H1 (cell line): ENCODE measurements around the gene ALOX15B. TPM values are rescaled to one million over a fixed set of nuclear protein-coding genes. Genes with fewer than 3 reads are reported as not detected.

Source experiments
- CTCF ChIA-PET: fragments of 300-600 bp; sonication (Branson Sonifier 250); formaldehyde crosslinking; loops from one replicate; lab custom pipeline; 2021; ENCODE audit not compliant: partially characterized antibody; lab: Charles Lee
- POLR2A ChIA-PET: fragments of 300-600 bp; sonication (Branson Sonifier 250); formaldehyde crosslinking; loops from one replicate; lab custom pipeline; 2021; ENCODE audit warnings: inconsistent platforms; ENCODE audit not compliant: partially characterized antibody; lab: Charles Lee
- DNase-seq, 2 experiments: peaks; one replicate each; pipeline versions ENCODE4 v3.0.0 to v3.0.0-alpha.2; 2010 to 2022; ENCODE audit warnings: low spot score in 2 of 2, low read depth in 1 of 2, mixed read lengths in 1 of 2
- FAIRE-seq: peaks from 2 replicates; lab custom pipeline; 2011; peaks lifted over from hg19 to GRCh38; lab: Jason Lieb, UNC
- H2AFZ ChIP-seq: 2 replicates; pipeline ENCODE4 v1.8.1; 2012; ENCODE audit warnings: low read length, inconsistent platforms
- H2AK5ac ChIP-seq: 2 replicates; pipeline ENCODE4 v1.6.1; 2013; ENCODE audit warnings: low read depth, low read length
- H2BK120ac ChIP-seq: replicated peaks from 2 replicates; pipeline ENCODE3; 2013; ENCODE audit warnings: low read depth, low read length, inconsistent platforms
- H2BK12ac ChIP-seq: 2 replicates; pipeline ENCODE4 v1.6.1; 2013; ENCODE audit warnings: low read depth, low read length
- H2BK15ac ChIP-seq: 2 replicates; pipeline ENCODE4 v1.6.1; 2013; ENCODE audit warnings: low read length
- H2BK20ac ChIP-seq: 2 replicates; pipeline ENCODE4 v1.6.1; 2013; ENCODE audit warnings: low read length
- H2BK5ac ChIP-seq: 2 replicates; pipeline ENCODE4 v1.6.1; 2013; ENCODE audit warnings: low read depth, low read length
- H3K14ac ChIP-seq: 2 replicates; pipeline ENCODE4 v1.6.1; 2013; ENCODE audit warnings: inconsistent platforms; ENCODE audit not compliant: insufficient read length
- H3K18ac ChIP-seq: 2 replicates; pipeline ENCODE4 v1.6.1; 2013; ENCODE audit warnings: low read length; ENCODE audit errors: extremely low read depth
- H3K23ac ChIP-seq: 2 replicates; pipeline ENCODE4 v1.6.1; 2013; ENCODE audit warnings: inconsistent platforms; ENCODE audit not compliant: insufficient read length
- H3K23me2 ChIP-seq: 2 replicates; pipeline ENCODE4 v1.6.1; 2013; ENCODE audit warnings: low read depth, low read length
- H3K27ac ChIP-seq: 2 replicates; pipeline ENCODE4 v1.6.1; 2011; ENCODE audit warnings: low read depth, low read length, inconsistent platforms
- H3K27me3 ChIP-seq, 4 experiments: replicated peaks in 1 of 4; 1 replicate in 1 of 4; 2 replicates in 3 of 4; pipeline versions ENCODE4 v1.6.1 to v1.8.1; 2011 to 2013; ENCODE audit warnings: low read length in 3 of 4, mild to moderate bottlenecking in 3 of 4, inconsistent platforms in 2 of 4, mixed read lengths in 2 of 4, moderate library complexity in 1 of 4; ENCODE audit not compliant: control insufficient read depth in 3 of 4, insufficient read depth in 3 of 4; ENCODE audit errors: extremely low read depth in 1 of 4
- H3K36me3 ChIP-seq, 4 experiments: 2 replicates each; pipeline versions ENCODE4 v1.6.1 to v1.8.1; 2011 to 2013; ENCODE audit warnings: mild to moderate bottlenecking in 4 of 4, low read length in 3 of 4, moderate library complexity in 2 of 4, control low read depth in 1 of 4, inconsistent platforms in 1 of 4; ENCODE audit not compliant: insufficient read depth in 4 of 4, control insufficient read depth in 2 of 4
- H3K4ac ChIP-seq: replicated peaks from 2 replicates; pipeline ENCODE3; 2013; ENCODE audit warnings: low read length, low read depth, mixed read lengths, inconsistent platforms; ENCODE audit not compliant: insufficient read length
- H3K4me1 ChIP-seq, 4 experiments: replicated peaks in 1 of 4; 1 replicate in 1 of 4; 2 replicates in 3 of 4; pipeline versions ENCODE4 v1.6.1 to v1.8.1; 2011 to 2013; ENCODE audit warnings: low read length in 3 of 4, inconsistent platforms in 2 of 4, mixed read lengths in 1 of 4; ENCODE audit not compliant: insufficient read depth in 4 of 4, control insufficient read depth in 3 of 4
- H3K4me2 ChIP-seq, 2 experiments: 2 replicates each; pipeline versions ENCODE4 v1.6.1 to v1.8.1; 2011 to 2013; ENCODE audit warnings: low read depth in 2 of 2, low read length in 2 of 2, control low read depth in 1 of 2, inconsistent platforms in 1 of 2, mild to moderate bottlenecking in 1 of 2; ENCODE audit not compliant: insufficient read depth in 1 of 2
- H3K4me3 ChIP-seq, 4 experiments: fragments of 200-600, 300-600 bp in 1 of 4; sonication (generic), shearing (Covaris generic), sonication (Bioruptor Twin) in 1 of 4; 2 replicates each; pipeline versions ENCODE4 v1.5.1 to v1.8.1; 2011 to 2016; ENCODE audit warnings: low read length in 4 of 4, low read depth in 3 of 4, control low read depth in 2 of 4, inconsistent platforms in 2 of 4, mild to moderate bottlenecking in 2 of 4, mixed read lengths in 1 of 4, moderate library complexity in 1 of 4; ENCODE audit not compliant: insufficient read depth in 2 of 4; ENCODE audit errors: extremely low read depth in 1 of 4
- H3K56ac ChIP-seq: replicated peaks from 2 replicates; pipeline ENCODE3; 2013; ENCODE audit warnings: low read depth, mild to moderate bottlenecking, mixed read lengths, low read length, inconsistent platforms; ENCODE audit not compliant: insufficient read length
- H3K79me1 ChIP-seq: 2 replicates; pipeline ENCODE4 v1.6.1; 2013; ENCODE audit warnings: low read depth, low read length, control low read depth
- H3K79me2 ChIP-seq, 2 experiments: 2 replicates each; pipeline versions ENCODE4 v1.6.1 to v1.8.1; 2012 to 2013; ENCODE audit warnings: low read length in 2 of 2, mild to moderate bottlenecking in 2 of 2, inconsistent platforms in 1 of 2; ENCODE audit not compliant: insufficient read depth in 2 of 2, control insufficient read depth in 1 of 2
- H3K9ac ChIP-seq, 4 experiments: replicated peaks in 1 of 4; 1 replicate in 1 of 4; 2 replicates in 3 of 4; pipeline versions ENCODE4 v1.6.1 to v1.8.1; 2011 to 2013; ENCODE audit warnings: low read depth in 3 of 4, low read length in 3 of 4, control low read depth in 2 of 4, mild to moderate bottlenecking in 2 of 4, moderate library complexity in 2 of 4, inconsistent platforms in 1 of 4; ENCODE audit errors: extremely low read depth in 1 of 4
- H3K9me3 ChIP-seq, 2 experiments: 2 replicates each; pipeline versions ENCODE4 v1.6.1 to v1.8.1; 2012 to 2013; ENCODE audit warnings: mild to moderate bottlenecking in 2 of 2, moderate library complexity in 2 of 2, control low read depth in 1 of 2, inconsistent platforms in 1 of 2, low read depth in 1 of 2, low read length in 1 of 2, mixed read lengths in 1 of 2; ENCODE audit not compliant: insufficient read depth in 2 of 2
- H4K20me1 ChIP-seq, 2 experiments: replicated peaks in 1 of 2; 2 replicates each; pipeline versions ENCODE3 to v1.8.1; 2011 to 2013; ENCODE audit warnings: inconsistent platforms in 2 of 2, low read length in 2 of 2, mild to moderate bottlenecking in 1 of 2; ENCODE audit not compliant: insufficient read depth in 2 of 2, control insufficient read depth in 1 of 2
- H4K5ac ChIP-seq: 2 replicates; pipeline ENCODE4 v1.6.1; 2013; ENCODE audit warnings: low read length, low read depth, mixed read lengths, inconsistent platforms; ENCODE audit not compliant: insufficient read length
- H4K8ac ChIP-seq: 2 replicates; pipeline ENCODE4 v1.8.0; 2013; ENCODE audit warnings: mild to moderate bottlenecking, moderate library complexity, low read length, inconsistent platforms; ENCODE audit not compliant: insufficient read depth; ENCODE audit errors: extremely low read depth
- H4K91ac ChIP-seq: replicated peaks from 2 replicates; pipeline ENCODE3; 2013; ENCODE audit warnings: low read length, mixed read lengths, inconsistent platforms; ENCODE audit not compliant: insufficient read length
- CTBP2 ChIP-seq: IDR thresholded peaks from 2 replicates; pipeline ENCODE4 v1.7.0; 2011; ENCODE audit warnings: borderline replicate concordance, mild to moderate bottlenecking, moderate library complexity, mixed read lengths, low read length; ENCODE audit not compliant: insufficient read depth, insufficient read length
- EZH2 ChIP-seq: fragments of 200-600 bp; sonication (generic); IDR thresholded peaks from 2 replicates; pipeline ENCODE4 v1.7.1; 2012; ENCODE audit warnings: low read depth, mild to moderate bottlenecking, moderate library complexity, low read length, inconsistent platforms; ENCODE audit not compliant: severe bottlenecking
- GTF2F1 ChIP-seq: IDR thresholded peaks from 2 replicates; pipeline ENCODE4 v1.6.1; 2012; ENCODE audit warnings: low read depth, low read length, improper control_type of control experiment, borderline replicate concordance
- JUND ChIP-seq: IDR thresholded peaks from 2 replicates; pipeline ENCODE4 v1.6.1; 2011; ENCODE audit warnings: mild to moderate bottlenecking, improper control_type of control experiment, low read length
- NRF1 ChIP-seq: IDR thresholded peaks from 2 replicates; pipeline ENCODE4 v1.6.1; 2011; ENCODE audit warnings: mild to moderate bottlenecking, low read depth, low read length, improper control_type of control experiment
- WGBS, 2 experiments: shearing (Covaris generic) in 1 of 2; methylation state at CpG; one replicate each; pipeline versions ENCODE4 v1.1.6 to v1.1.7; 2013 to 2015; ENCODE audit warnings: low lambda C conversion rate in 2 of 2, mixed read lengths in 2 of 2, inconsistent platforms in 1 of 2, low coverage in 1 of 2, missing lambda C conversion rate in 1 of 2; ENCODE audit not compliant: insufficient replicate concordance in 2 of 2, insufficient coverage in 1 of 2, insufficient read length in 1 of 2; ENCODE audit errors: extremely low coverage in 1 of 2, missing lambda C conversion rate in 1 of 2; 5-methylcytosine and 5-hydroxymethylcytosine counted together
- polyA plus RNA-seq, 7 experiments: library from polyadenylated mRNA; depleted of rRNA in 3 of 7; stranded (reverse) in 5 of 7; unstranded in 2 of 7; fragments of >200 nt in 5 of 7; fragments of 200-250 nt in 2 of 7; gene quantifications; 1 replicate in 5 of 7; 2 replicates in 1 of 7; 4 replicates in 1 of 7; pipeline versions ENCODE4 v1.2.1 to v1.2.3, GENCODE V29; 2011 to 2013; ENCODE audit warnings: missing spikeins in 2 of 7, mixed read lengths in 2 of 7
- total RNA-seq: library from RNA; stranded (reverse); fragmentation: NEBNext Ultra II Directional; extraction: Animal tissue kit (Norgen Biotek cat#: 25700); gene quantifications from 2 replicates; pipeline ENCODE4 v1.2.1, GENCODE V29; 2021

Gene ALOX15B
- total and polyA plus RNA-seq, 2 of the 8 experiments (the other 6 are each of a cell fraction or from before 2014, with no cell fraction given): 0.63 to 0.91 TPM

- WGBS, 2 experiments: 82 to 100% methylated on average over 2 to 6 of the region's 6 CpGs
- peaks cover 1 to 11% (median 9%) of the 10 kb centered on the region in 4 experiments; a peak in 5 of 7 replicates for H3K27me3 ChIP-seq
- H3K79me2 ChIP-seq: no peaks in the 10 kb centered on the region
- H3K79me1 ChIP-seq: no peaks in the 10 kb centered on the region
- no peak overlapping the region for H4K5ac ChIP-seq
- FAIRE-seq (no peak), DNase-seq (no peak)
- CTCF ChIA-PET: interaction anchor here (0.7 to 1.2 kb wide), 3 partner anchors 12 to 37 kb away, joined by 3 to 4 read pairs (median 3); no protein-coding TSS in a partner anchor
- no peaks in the 10 kb centered on the region for H3K36me3 ChIP-seq
- no peak overlapping the region for H3K4me2 ChIP-seq
- H2BK120ac ChIP-seq: no peak overlapping the region
- H2BK5ac ChIP-seq: no peak overlapping the region
- H3K23me2 ChIP-seq: no peaks in the 10 kb centered on the region; the same call in 1 of the 2 replicates
- no peak overlapping the region for H3K14ac ChIP-seq
- no peak overlapping the region for H3K56ac ChIP-seq
- H2BK12ac ChIP-seq: no peak overlapping the region
- H2BK20ac ChIP-seq: no peak overlapping the region
- no peak overlapping the region for H3K27ac ChIP-seq
- H3K18ac ChIP-seq: no peak overlapping the region
- no peak overlapping the region for H3K9ac ChIP-seq
- no peak overlapping the region for H2BK15ac ChIP-seq
- POLR2A ChIA-PET: no interaction called here
- H3K4me3 ChIP-seq: no peak overlapping the region
- no peak overlapping the region for H3K23ac ChIP-seq
- H2AFZ ChIP-seq: no peak overlapping the region
- no peaks in the 10 kb centered on the region for H4K20me1 ChIP-seq
- no peak overlapping the region for H4K91ac ChIP-seq
- no peaks in the 10 kb centered on the region for H3K9me3 ChIP-seq
- no peak overlapping the region for H2AK5ac ChIP-seq
- H3K4ac ChIP-seq: no peak overlapping the region
- no peak overlapping the region for H4K8ac ChIP-seq
- H3K4me1 ChIP-seq: no peaks in the 10 kb centered on the region
- TF ChIP-seq NRF1 (no peak), GTF2F1 (no peak), CTBP2 (no peak), EZH2 (no peak), JUND (no peak)
Measured at GRCh38 chr17:8052256-8053252, 13.7 kb downstream of the ALOX15B start.
